HG03432 (cell line): ENCODE measurements around the gene CEP20.

ENCODE experiments used
- ATAC-seq: cut with Tn5 transposase; IDR thresholded peaks from one replicate; pipeline ENCODE4 v1.9.1; 2021; ENCODE audit warnings: mild to moderate bottlenecking, moderate library complexity; ENCODE audit not compliant: unreplicated experiment

Gene CEP20

GRCh38 chr16:15835136-15835878 lies 53.1 kb downstream of the CEP20 start:
- ATAC-seq, result no peak

GRCh38 chr16:15834502-15834901 lies 53.9 kb downstream of the CEP20 start:
- ATAC-seq, result no peak

- no peak for ATAC-seq
Measured at GRCh38 chr16:15833541-15833940, 54.9 kb downstream of the CEP20 start.

GRCh38 chr16:15832241-15832640 lies 56.2 kb downstream of the CEP20 start:
- no peak for ATAC-seq

GRCh38 chr16:15830832-15831451 lies 57.5 kb downstream of the CEP20 start:
- no peak for ATAC-seq

- ATAC-seq, result no peak
Measured at GRCh38 chr16:15829460-15829859, 58.9 kb downstream of the CEP20 start.

- ATAC-seq, result no peak
Measured at GRCh38 chr16:15827709-15828343, 60.6 kb downstream of the CEP20 start.

GRCh38 chr16:15827299-15827698 lies 61.1 kb downstream of the CEP20 start:
- no peak for ATAC-seq

GRCh38 chr16:15825750-15826305 lies 62.6 kb downstream of the CEP20 start:
- ATAC-seq, result no peak

GRCh38 chr16:15822957-15823356 lies 65.4 kb downstream of the CEP20 start:
- ATAC-seq, result no peak

- ATAC-seq, result no peak
Measured at GRCh38 chr16:15820837-15821236, 67.6 kb downstream of the CEP20 start.

GRCh38 chr16:15819046-15819445 lies 69.4 kb downstream of the CEP20 start:
- no peak for ATAC-seq

- no peak for ATAC-seq
Measured at GRCh38 chr16:15817446-15817845, 71.0 kb downstream of the CEP20 start.

- no peak for ATAC-seq
Measured at GRCh38 chr16:15816228-15816627, 72.2 kb downstream of the CEP20 start.
